CD4-positive, alpha-beta T cell treated with Interferon gamma for 1 hour (primary cell): ENCODE data around the gene TBC1D22A.

Experiments used
- DNase-seq: peaks from one replicate; pipeline ENCODE4 v3.0.0-alpha.2; 2020

The TBC1D22A gene

DNA sequence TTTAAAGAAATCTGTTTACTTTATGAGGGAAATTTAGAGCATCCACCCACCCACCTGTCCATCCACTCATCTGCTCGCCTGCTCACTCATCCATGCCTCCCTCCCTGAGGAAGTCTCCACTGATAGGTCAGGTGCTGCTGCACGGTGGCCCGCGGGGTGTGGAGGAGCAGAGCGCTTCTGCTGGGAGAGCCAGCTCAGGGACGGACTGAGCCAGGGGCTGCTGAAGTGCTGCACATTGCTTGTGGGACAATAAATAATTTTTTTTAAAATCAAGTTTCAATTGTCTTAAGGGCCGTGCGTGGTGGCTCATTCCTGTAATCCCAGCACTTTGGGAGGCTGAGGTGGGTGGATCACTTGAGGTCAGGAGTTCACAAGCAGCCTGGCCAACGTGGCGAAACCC, 148.9 kb downstream of the TBC1D22A start:
- no peak for DNase-seq

DNA sequence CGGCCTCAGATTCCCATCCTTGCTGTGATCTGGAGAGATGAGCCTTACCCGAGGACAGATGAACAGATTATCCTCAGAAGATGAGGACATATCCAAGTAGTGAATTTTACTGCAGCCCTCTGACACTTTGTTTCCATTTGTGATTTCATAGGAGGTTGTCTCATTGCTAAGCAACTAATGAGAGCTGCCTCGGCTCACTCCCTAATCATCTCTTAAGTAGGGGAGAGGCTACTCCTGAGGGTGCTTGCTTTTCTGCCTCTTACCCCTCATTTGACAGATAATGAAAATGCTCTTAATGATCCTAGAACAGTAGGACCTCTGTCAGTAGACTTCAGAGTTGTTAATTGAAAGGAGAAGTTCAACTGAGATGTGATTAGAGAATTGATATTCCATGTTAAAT, 150.9 kb downstream of the TBC1D22A start:
- no peak for DNase-seq

DNA sequence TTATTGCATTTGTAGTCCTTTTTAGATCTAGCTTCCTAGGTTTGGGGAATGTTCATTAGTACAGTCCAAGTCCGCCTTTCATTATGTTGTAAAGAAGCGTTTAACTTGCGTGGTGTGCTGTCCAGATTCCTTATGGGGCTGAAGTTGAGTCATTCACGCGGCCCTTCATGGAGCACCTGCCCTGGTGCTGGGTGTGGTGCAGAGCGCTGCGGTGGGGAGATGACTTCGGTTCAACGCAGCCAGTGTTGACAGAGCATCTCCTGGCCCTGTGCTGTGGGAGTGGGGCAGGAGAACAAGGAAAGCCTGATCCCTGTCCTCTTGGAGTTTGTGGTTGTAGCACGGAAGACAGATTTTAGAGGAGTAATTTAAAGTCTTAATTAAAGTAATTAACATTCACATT, 152.0 kb downstream of the TBC1D22A start:
- no peak for DNase-seq

GRCh38 chr22:46914916-46915894, 152.8 kb downstream of the TBC1D22A start:
- DNase-seq: no peak

DNA sequence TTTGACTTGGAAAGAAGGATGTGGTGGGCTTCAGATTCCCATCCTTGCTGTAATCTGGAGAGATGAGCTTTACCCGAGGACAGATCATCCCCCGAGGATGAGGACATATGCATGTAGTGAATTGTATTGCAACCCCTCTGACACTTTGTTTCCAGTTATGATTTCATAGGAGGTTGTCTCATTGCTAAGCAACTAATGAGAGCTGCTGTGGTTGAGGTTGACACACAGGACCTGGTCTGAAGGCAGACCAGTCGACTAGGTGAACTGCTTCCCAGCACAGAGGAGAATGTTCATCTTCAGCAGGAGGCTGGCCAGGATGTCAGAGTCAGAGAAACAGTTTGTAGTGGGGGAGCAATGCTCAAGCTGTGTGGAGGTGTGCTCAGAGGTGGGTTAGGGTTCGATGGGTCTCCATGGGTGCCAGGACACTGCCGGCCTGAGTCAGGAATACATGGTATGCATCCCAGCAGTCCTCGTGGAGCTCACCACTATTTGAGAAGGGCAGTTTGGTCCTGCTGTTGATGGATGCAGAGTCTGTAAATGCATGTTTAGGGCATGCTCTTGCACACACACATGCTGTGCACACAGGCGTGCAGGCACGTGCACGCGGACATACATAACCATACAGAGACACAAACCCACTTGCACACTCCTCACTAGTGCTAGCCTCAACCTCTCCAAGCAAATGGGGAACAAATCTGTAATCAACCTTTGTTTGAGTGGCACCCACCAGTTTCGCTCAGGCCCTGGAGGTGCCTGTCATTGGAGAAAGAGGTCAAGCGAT, 153.7 kb downstream of the TBC1D22A start:
- DNase-seq: no peak

GRCh38 chr22:46916886-46917770, 154.7 kb downstream of the TBC1D22A start:
- DNase-seq: no peak

DNA sequence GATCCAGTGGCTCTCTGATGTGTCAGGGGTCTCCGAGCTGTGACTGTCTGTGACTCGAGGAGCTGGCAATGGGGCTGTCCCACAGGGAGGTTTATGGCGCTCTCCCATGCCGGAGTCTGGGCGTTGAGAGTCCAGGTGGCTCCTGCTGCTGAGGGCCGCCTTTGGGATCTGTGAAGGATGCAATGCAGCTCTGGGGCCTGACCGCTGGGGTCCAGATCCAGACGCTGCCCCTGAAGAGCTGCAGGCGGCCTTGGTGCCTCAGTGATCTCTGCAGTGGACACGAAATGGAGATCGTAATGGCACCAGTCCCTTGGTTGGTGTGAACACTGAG, 155.3 kb downstream of the TBC1D22A start:
- no peak for DNase-seq

DNA sequence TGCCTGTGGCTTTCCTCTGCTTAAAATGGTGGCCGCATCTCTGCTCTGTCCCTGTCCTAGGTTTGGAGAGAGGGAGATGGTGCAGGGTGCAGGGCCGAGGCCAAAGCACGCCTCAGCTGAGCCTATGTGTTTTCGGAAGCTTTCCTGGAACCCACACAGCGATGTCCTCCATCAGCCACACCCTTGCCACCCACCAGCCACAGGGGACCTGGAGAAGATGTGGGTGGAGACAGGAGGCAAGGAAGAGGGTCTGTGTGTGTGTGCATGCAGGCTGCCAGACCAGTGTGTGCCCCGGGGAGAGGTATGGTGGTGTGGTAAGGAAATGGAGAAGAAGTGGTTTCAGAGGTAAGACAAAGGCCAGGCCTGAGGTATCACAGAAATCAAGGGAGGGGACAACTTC, 155.7 kb downstream of the TBC1D22A start:
- no peak for DNase-seq

GRCh38 chr22:46922037-46922436, 159.6 kb downstream of the TBC1D22A start:
- no peak for DNase-seq

GRCh38 chr22:46923394-46923793, 160.9 kb downstream of the TBC1D22A start:
- DNase-seq: no peak

DNA sequence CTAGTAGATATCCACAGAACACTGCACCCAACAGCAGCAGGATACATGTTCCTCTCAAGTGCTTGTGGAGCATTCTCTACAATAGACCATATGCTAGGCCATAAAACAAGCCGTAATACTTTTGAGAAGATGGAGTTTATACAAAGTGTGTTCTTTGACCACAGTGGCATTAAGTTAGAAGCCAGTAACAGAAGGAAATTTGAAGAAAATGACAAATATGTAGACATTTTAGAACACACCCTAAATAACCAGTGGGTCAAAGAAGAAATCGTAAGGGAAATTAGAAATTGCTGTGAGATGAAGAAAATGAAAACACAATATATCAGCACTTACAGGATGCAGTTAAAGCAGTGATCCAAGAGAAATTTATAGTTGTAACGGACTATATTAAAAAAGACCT, 163.4 kb downstream of the TBC1D22A start:
- DNase-seq: no peak

DNA sequence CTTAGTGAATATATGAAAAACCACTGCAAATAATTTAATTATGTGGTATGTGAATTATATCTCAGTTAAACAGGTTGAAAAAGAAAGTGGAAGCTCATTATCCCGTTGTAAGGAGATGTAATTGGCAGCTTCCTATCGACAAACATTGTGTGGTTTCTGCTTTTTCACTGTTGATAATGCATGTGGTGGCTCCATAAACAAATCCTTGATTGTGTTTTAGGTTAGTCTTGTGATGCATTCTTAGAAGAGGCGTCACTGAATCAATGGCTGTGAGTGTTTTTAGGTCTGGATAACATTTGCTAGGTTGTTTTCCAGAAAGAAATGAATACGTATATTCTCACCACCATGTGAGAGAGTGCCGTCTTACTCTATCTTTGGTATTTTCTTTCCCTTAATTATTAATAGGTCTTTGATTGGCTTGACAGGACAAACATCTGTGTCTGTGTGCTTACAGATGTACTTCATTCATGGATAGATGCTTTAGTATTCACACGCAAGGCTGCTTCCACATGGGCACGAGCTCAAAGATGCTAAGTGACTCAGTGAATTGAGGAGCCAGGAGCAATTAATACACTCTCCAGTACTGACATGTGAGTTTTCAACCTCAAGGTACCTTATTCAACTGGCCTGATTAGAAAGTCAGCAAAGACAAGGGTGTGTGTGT, 166.7 kb downstream of the TBC1D22A start:
- no peak for DNase-seq

DNA sequence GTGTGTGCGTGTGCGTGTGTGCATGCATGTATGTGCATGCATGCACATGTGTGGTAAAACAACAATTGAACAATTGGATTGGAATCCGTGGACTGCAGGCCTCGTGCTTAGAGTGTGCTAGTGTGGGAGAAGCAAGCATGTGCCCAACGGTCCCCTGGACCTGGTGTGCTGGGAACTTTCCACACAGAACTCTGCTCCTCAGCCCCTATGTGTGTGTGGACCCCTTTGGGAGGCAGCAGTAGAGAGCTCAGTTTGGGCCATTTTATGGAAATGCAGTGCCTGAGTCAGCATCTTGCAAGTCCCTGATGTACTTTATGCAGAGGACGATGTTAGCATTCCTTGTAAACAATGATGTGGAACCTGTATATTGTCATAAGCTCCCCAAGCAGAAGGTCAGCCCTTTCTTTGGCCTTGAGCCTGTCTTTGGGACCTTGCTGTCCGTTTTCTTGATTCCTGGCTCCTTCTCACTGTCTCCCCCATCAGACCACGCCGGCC, 167.3 kb downstream of the TBC1D22A start:
- no peak for DNase-seq

- DNase-seq: no peak
These were observed 169.0 kb downstream of the TBC1D22A start for GRCh38 chr22:46931414-46931813.

GRCh38 chr22:46931881-46932280, 169.4 kb downstream of the TBC1D22A start:
- DNase-seq: no peak

DNA sequence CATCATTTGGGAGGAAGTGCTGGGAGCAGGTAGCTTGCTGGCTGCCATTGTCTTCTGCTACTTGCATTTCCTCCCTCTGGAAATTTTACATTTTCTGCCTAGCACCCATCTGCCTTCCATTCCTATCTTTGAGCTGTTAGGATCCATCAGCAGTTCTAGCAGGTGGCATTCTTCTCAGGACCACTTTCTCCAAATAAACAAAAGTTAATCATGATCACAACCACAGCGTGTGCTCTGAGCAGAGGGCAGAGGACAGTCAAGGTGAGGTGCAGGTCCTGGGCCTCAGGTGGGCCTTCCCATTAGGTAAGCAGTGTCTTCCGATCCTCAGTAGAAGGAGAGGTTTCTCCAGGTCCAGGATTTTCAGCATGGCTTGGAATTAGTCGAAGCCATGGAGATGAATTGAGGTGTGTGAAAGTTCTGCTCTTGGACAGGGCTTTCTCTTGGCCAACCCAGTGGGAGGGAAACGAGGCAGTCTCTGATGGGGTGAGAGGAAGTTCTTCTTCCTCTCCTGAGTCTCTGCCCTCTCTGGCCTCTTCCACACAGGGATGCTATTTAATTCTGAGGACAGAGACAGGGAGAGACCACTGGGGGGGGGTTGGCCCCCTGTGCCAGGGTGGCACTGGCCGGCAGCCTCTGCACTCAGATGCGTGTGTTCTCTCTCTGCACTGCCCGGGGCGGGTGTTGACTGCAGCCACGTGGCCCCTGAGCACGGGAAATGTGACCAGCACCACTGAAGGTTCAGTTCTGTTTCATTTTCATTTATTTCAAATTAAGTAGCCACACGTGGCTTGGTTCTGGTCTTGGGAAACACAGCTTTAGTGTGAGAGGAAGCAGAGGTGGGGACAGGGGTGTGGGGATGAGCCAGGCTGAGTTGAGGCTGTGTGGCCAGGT, 170.8 kb downstream of the TBC1D22A start:
- no peak for DNase-seq

GRCh38 chr22:46934172-46934745, 171.8 kb downstream of the TBC1D22A start:
- DNase-seq: no peak

DNA sequence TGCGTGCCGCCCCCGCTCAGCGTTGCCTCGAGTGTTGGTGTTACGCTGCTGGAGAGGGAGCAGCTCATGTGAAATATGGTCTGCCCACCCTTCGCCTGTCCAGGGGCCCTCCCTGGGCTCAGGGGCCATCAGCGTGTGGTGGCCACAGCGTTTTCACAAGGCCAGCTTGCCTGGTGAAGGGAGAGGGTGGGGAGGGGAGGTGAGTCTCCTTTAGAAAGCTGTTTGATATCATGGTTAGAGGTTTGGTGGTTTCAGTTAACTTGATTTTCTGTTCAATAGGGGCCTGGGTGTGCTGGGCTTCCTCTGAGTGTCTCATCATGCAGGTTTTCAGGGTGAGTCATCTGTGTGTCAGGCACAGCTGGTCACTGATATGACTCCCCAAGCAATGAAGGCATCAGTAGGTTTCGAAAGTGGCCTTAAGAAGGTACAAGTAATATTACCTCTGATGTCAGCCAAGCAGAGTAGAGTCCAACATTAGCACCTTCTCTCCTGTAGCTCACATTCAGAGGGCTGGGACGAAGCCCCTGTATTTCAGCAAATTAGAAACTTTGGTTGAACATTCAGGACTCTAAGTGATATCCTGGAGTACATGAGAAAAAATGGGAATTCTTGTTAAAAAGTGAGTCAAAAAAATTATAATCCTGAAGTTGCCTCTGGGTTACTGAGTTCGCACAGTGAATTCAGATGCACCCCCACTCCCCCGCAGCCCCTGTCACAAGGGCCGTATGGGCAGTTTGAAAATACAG, 172.5 kb downstream of the TBC1D22A start:
- no peak for DNase-seq

GRCh38 chr22:46935506-46936377, 173.3 kb downstream of the TBC1D22A start:
- no peak for DNase-seq
